HepG2 (cell line): ENCODE measurements around the gene NXN. TPM values are rescaled to one million over a fixed set of nuclear protein-coding genes. Genes with fewer than 3 reads are reported as not detected.

Experiments used
- CEBPB ChIP-seq: IDR thresholded peaks from 2 replicates; pipeline ENCODE4 v1.6.1; 2011; ENCODE audit warnings: low read depth, low read length, improper control_type of control experiment, borderline replicate concordance
- FOXA3 ChIP-seq: IDR thresholded peaks from 2 replicates; pipeline ENCODE4 v1.6.1; 2016; ENCODE audit warnings: missing genetic modification reagents, missing compliant biosample characterization
- FOXP1 ChIP-seq, 2 experiments: fragments of 450-650 bp in 1 of 2; IDR thresholded peaks; 2 replicates each; pipeline ENCODE4 v1.6.1; 2017 to 2018; ENCODE audit warnings: antibody characterized with exemption in 1 of 2
- GATAD2A ChIP-seq: IDR thresholded peaks from 2 replicates; pipeline ENCODE4 v1.6.1; 2016
- LCORL ChIP-seq, 2 experiments: fragments of 450-650 bp in 1 of 2; sonication (generic) in 1 of 2; formaldehyde crosslinking in 1 of 2; IDR thresholded peaks; 2 replicates each; pipeline versions ENCODE4 v1.5.0 to v1.6.1; 2017 to 2020; ENCODE audit warnings: antibody characterized with exemption in 1 of 2, missing genetic modification reagents in 1 of 2
- NR2F6 ChIP-seq, 2 experiments: IDR thresholded peaks; 2 replicates each; pipeline ENCODE4 v1.6.1; 2016; ENCODE audit warnings: antibody characterized with exemption in 1 of 2, mild to moderate bottlenecking in 1 of 2
- RARA ChIP-seq: IDR thresholded peaks from 2 replicates; pipeline ENCODE4 v1.6.1; 2016; ENCODE audit warnings: missing genetic modification reagents, missing compliant biosample characterization
- RXRA ChIP-seq: sonication (generic); formaldehyde crosslinking; IDR thresholded peaks from 2 replicates; pipeline ENCODE4 v1.5.1; 2020; ENCODE audit warnings: missing genetic modification reagents
- SMAD9 ChIP-seq: sonication (generic); formaldehyde crosslinking; IDR thresholded peaks from 2 replicates; pipeline ENCODE4 v1.5.1; 2020; ENCODE audit warnings: mild to moderate bottlenecking, missing genetic modification reagents
- TEAD3 ChIP-seq: optimal IDR thresholded peaks from 2 replicates; pipeline ENCODE3; 2016; ENCODE audit warnings: borderline replicate concordance
- ZFX ChIP-seq: sonication (generic); formaldehyde crosslinking; IDR thresholded peaks from 2 replicates; pipeline ENCODE4 v1.4.0; 2020; ENCODE audit warnings: mild to moderate bottlenecking, low read depth, missing genetic modification reagents, moderate library complexity
- ZFY ChIP-seq: sonication (generic); formaldehyde crosslinking; IDR thresholded peaks from 2 replicates; pipeline ENCODE4 v1.4.0; 2020; ENCODE audit warnings: missing genetic modification reagents
- ZNF30 ChIP-seq: sonication (generic); formaldehyde crosslinking; IDR thresholded peaks from 2 replicates; pipeline ENCODE4 v1.5.0; 2020; ENCODE audit warnings: mild to moderate bottlenecking, missing genetic modification reagents
- ZNF607 ChIP-seq: sonication (generic); formaldehyde crosslinking; IDR thresholded peaks from 2 replicates; pipeline ENCODE4 v1.5.1; 2020; ENCODE audit warnings: missing genetic modification reagents, mild to moderate bottlenecking, borderline replicate concordance
- polyA plus RNA-seq, 8 experiments: library from polyadenylated mRNA; depleted of rRNA in 3 of 8; stranded (reverse) in 7 of 8; unstranded in 1 of 8; fragments of >200 nt; fragmentation: Illumina TruSeq in 4 of 8; extraction: Trizol in 4 of 8; gene quantifications; 2 replicates each; pipeline versions ENCODE4 v1.2.1 to v1.2.3, GENCODE V29; 2011 to 2016; ENCODE audit warnings: low read depth in 4 of 8, missing spikeins in 1 of 8, mixed read lengths in 1 of 8; ENCODE audit not compliant: insufficient read depth in 1 of 8
- total RNA-seq, 5 experiments: library from RNA; depleted of rRNA; stranded (reverse); fragments of >200 nt; fragmentation: Illumina TruSeq; extraction: Trizol; gene quantifications; 2 replicates each; pipeline ENCODE4 v1.2.3, GENCODE V29; 2016; ENCODE audit warnings: low read depth in 1 of 5
- TF ChIP-seq, protein P1 (sequence below): sonication (generic); formaldehyde crosslinking; IDR thresholded peaks from 2 replicates; pipeline ENCODE4 v1.5.1; 2020; ENCODE audit warnings: mild to moderate bottlenecking, missing genetic modification reagents
- TF ChIP-seq, protein P2 (sequence below): sonication (generic); formaldehyde crosslinking; IDR thresholded peaks from 2 replicates; pipeline ENCODE4 v1.4.0; 2020; ENCODE audit warnings: mild to moderate bottlenecking, missing genetic modification reagents, borderline replicate concordance
- TF ChIP-seq, protein P3 (sequence below): IDR thresholded peaks from 2 replicates; pipeline ENCODE4 v1.6.1; 2016; ENCODE audit warnings: low read depth, borderline replicate concordance
- TF ChIP-seq, protein P4 (sequence below): IDR thresholded peaks from 2 replicates; pipeline ENCODE4 v1.6.1; 2016
- TF ChIP-seq, protein P5 (sequence below): IDR thresholded peaks from 2 replicates; pipeline ENCODE4 v1.6.1; 2012; ENCODE audit warnings: low read depth, low read length, improper control_type of control experiment

NXN gene
- total and polyA plus RNA-seq, 2 of the 13 experiments (the other 11 are each of a cell fraction or from before 2014, with no cell fraction given), result 22.2 to 24.3 TPM

DNA sequence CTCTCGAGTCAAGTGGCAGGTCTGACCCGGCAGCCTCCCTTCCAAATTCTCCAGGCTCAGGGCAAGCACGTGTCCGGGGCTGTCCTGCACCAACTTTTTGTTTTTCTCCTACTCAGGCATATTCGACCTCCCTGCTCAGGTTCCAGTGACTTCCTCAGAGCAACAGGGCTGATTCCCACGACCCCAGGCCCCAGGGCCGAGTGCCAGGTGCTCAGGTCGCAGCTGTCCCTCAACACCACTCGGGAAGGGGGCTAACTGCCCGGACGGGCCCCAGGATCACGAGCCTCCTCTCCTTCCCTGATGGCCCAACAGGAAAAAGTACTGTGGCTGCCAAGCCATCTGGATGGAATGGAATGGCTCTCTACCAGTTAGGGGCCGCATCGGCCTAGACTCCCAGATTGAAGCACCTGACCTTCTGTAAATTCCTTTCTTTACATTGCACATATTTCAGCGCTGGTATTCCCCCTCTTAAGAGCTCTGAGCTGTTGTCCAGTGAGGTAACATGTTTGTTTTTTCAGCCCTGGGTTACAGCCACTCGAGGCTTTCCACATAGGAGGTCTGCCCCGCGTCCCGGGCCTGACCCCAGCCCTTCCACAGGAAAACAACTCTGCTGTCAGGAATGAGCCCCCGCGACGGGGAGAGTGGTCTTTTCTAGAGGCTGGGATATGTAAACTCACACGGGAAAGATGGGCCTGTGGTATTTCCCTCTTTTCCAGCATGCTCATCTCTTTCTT, 25.0 kb downstream of the NXN start (continued):
- TF ChIP-seq CEBPB (peak; percentile 49), RXRA (CRISPR knock-in tag) (peak; percentile 74; the same call in 1 of the 2 replicates), FOXP1 (IDR thresholded peaks at IDR 0.05) (peak; percentile 40; the same call in 1 of the 2 replicates), FOXP1 (CRISPR knock-in tag; IDR thresholded peaks at IDR 0.05) (peak; percentile 83), NR2F6 (IDR thresholded peaks at IDR 0.05) (peak; percentile 67), NR2F6 (CRISPR knock-in tag; IDR thresholded peaks at IDR 0.05) (peak; percentile 57; the same call in 1 of the 2 replicates), SMAD9 (CRISPR knock-in tag) (no peak), FOXA3 (CRISPR knock-in tag) (peak; percentile 81), LCORL (IDR thresholded peaks at IDR 0.05) (no peak), LCORL (CRISPR knock-in tag; IDR thresholded peaks at IDR 0.05) (peak; percentile 32; the same call in 1 of the 2 replicates), ZFX (CRISPR knock-in tag) (peak; percentile 38; the same call in 1 of the 2 replicates), GATAD2A (CRISPR knock-in tag) (peak; percentile 80), ZFY (peak; percentile 48; the same call in 1 of the 2 replicates), RARA (CRISPR knock-in tag) (peak; percentile 93), ZNF607 (0 out of 2 replicates have a peak, but pooled peaks have one; percentile 25), ZNF30 (CRISPR knock-in tag) (no peak), TEAD3 (peak; percentile 89)
- TF ChIP-seq, protein P1, sequence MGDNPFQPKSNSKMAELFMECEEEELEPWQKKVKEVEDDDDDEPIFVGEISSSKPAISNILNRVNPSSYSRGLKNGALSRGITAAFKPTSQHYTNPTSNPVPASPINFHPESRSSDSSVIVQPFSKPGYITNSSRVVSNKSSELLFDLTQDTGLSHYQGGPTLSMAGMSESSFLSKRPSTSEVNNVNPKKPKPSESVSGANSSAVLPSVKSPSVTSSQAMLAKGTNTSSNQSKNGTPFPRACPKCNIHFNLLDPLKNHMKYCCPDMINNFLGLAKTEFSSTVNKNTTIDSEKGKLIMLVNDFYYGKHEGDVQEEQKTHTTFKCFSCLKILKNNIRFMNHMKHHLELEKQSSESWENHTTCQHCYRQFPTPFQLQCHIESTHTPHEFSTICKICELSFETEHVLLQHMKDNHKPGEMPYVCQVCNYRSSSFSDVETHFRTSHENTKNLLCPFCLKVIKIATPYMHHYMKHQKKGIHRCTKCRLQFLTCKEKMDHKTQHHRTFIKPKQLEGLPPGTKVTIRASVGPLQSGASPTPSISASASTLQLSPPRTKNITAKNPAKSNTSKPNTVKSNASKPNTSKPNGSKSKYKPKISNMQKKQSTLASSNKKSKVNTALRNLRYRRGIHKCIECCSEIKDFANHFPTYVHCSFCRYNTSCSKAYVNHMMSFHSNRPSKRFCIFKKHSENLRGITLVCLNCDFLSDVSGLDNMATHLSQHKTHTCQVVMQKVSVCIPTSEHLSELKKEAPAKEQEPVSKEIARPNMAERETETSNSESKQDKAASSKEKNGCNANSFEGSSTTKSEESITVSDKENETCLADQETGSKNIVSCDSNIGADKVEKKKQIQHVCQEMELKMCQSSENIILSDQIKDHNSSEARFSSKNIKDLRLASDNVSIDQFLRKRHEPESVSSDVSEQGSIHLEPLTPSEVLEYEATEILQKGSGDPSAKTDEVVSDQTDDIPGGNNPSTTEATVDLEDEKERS, result 0 out of 2 replicates have a peak, but pooled peaks have one; percentile 31
- TF ChIP-seq, protein P2, sequence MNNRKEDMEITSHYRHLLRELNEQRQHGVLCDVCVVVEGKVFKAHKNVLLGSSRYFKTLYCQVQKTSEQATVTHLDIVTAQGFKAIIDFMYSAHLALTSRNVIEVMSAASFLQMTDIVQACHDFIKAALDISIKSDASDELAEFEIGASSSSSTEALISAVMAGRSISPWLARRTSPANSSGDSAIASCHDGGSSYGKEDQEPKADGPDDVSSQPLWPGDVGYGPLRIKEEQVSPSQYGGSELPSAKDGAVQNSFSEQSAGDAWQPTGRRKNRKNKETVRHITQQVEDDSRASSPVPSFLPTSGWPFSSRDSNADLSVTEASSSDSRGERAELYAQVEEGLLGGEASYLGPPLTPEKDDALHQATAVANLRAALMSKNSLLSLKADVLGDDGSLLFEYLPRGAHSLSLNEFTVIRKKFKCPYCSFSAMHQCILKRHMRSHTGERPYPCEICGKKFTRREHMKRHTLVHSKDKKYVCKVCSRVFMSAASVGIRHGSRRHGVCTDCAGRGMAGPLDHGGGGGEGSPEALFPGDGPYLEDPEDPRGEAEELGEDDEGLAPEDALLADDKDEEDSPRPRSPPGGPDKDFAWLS (CRISPR knock-in tag), result no peak
- TF ChIP-seq, protein P3, sequence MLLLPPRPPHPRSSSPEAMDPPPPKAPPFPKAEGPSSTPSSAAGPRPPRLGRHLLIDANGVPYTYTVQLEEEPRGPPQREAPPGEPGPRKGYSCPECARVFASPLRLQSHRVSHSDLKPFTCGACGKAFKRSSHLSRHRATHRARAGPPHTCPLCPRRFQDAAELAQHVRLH (CRISPR knock-in tag), result no peak
- TF ChIP-seq, protein P4, sequence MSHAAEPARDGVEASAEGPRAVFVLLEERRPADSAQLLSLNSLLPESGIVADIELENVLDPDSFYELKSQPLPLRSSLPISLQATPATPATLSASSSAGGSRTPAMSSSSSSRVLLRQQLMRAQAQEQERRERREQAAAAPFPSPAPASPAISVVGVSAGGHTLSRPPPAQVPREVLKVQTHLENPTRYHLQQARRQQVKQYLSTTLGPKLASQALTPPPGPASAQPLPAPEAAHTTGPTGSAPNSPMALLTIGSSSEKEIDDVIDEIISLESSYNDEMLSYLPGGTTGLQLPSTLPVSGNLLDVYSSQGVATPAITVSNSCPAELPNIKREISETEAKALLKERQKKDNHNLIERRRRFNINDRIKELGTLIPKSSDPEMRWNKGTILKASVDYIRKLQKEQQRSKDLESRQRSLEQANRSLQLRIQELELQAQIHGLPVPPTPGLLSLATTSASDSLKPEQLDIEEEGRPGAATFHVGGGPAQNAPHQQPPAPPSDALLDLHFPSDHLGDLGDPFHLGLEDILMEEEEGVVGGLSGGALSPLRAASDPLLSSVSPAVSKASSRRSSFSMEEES, result peak; percentile 90
- TF ChIP-seq, protein P5, sequence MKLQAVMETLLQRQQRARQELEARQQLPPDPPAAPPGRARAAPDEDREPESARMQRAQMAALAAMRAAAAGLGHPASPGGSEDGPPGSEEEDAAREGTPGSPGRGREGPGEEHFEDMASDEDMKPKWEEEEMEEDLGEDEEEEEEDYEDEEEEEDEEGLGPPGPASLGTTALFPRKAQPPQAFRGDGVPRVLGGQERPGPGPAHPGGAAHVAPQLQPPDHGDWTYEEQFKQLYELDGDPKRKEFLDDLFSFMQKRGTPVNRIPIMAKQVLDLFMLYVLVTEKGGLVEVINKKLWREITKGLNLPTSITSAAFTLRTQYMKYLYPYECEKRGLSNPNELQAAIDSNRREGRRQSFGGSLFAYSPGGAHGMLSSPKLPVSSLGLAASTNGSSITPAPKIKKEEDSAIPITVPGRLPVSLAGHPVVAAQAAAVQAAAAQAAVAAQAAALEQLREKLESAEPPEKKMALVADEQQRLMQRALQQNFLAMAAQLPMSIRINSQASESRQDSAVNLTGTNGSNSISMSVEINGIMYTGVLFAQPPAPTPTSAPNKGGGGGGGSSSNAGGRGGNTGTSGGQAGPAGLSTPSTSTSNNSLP, result no peak
